Mammary epithelial cell (primary cell): ENCODE results near the gene NXPH1.

Source experiments
- EZH2 ChIP-seq: IDR thresholded peaks from 2 replicates; pipeline ENCODE4 v1.6.1; 2012; ENCODE audit warnings: low read length, inconsistent platforms, borderline replicate concordance
- TF ChIP-seq, protein P1 (sequence below), 2 donors: IDR thresholded peaks in 1 of 2; conservative IDR thresholded peaks in 1 of 2; 2 replicates each; pipeline ENCODE4 v1.5.1; 2011 to 2012; ENCODE audit warnings: inconsistent platforms in 2 of 2, low read length in 2 of 2, mild to moderate bottlenecking in 2 of 2, control low read depth in 1 of 2, low read depth in 1 of 2; ENCODE audit not compliant: insufficient read depth in 1 of 2; ENCODE audit errors: extremely low read depth in 1 of 2

DNA sequence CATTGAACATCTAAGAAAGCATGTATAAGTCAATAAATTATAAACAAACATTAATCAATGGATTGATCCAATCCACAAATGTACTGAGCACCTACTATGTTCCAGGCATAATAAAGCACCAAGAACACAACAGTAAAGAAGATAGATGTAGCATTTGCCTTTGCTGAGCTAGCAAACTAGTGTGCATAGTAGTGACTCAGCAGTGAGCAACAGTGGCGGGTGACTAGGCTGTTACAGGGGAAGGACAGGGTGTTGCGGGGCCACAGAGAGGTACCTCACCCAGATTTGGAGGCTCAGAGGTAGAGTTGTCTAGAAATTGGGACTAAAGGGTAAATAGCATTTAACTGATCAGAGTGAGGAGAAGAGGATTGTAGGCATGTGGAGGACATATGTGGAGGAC lies 83.6 kb downstream of the NXPH1 start:
- TF ChIP-seq, protein P1, sequence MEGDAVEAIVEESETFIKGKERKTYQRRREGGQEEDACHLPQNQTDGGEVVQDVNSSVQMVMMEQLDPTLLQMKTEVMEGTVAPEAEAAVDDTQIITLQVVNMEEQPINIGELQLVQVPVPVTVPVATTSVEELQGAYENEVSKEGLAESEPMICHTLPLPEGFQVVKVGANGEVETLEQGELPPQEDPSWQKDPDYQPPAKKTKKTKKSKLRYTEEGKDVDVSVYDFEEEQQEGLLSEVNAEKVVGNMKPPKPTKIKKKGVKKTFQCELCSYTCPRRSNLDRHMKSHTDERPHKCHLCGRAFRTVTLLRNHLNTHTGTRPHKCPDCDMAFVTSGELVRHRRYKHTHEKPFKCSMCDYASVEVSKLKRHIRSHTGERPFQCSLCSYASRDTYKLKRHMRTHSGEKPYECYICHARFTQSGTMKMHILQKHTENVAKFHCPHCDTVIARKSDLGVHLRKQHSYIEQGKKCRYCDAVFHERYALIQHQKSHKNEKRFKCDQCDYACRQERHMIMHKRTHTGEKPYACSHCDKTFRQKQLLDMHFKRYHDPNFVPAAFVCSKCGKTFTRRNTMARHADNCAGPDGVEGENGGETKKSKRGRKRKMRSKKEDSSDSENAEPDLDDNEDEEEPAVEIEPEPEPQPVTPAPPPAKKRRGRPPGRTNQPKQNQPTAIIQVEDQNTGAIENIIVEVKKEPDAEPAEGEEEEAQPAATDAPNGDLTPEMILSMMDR (conservative IDR thresholded peaks at IDR 0.05 in 1 of 2, IDR thresholded peaks at IDR 0.05 in 1 of 2; ENCODE audit: extremely low read depth in 1 of 2, insufficient read depth in 1 of 2, low read depth in 1 of 2, low read length in 2 of 2), result no peak
- TF ChIP-seq EZH2, result no peak
